Natural killer cell (primary cell): ENCODE measurements around the gene CIAO3. TPM values are rescaled to one million over a fixed set of nuclear protein-coding genes. Genes with fewer than 3 reads are reported as not detected.
A peak's percentile ranks its signal among the peaks of the same experiment; 100 is the strongest.

Experiments
- ATAC-seq, 3 donors: fragments of 150-1000 bp in 2 of 3; fragments of 200-7000 bp in 1 of 3; cut with Tn5 transposase; 1 replicate in 1 of 3; 2 replicates in 2 of 3; pipeline ENCODE4 v1.10.0; 2021; ENCODE audit warnings: mild to moderate bottlenecking in 2 of 3, moderate library complexity in 2 of 3
- DNase-seq, 2 donors: peaks; one replicate each; pipeline versions ENCODE4 v3.0.0 to v3.0.0-alpha.2; 2013 to 2021; ENCODE audit warnings: mixed read lengths in 1 of 2
- H3K27ac ChIP-seq: one replicate; pipeline ENCODE4 v1.5.1; 2013; ENCODE audit warnings: mild to moderate bottlenecking, low read length
- H3K27me3 ChIP-seq: one replicate; pipeline ENCODE4 v1.6.1; 2013; ENCODE audit warnings: low read length; ENCODE audit not compliant: control insufficient read depth, insufficient read depth
- H3K36me3 ChIP-seq: one replicate; pipeline ENCODE4 v1.6.1; 2013; ENCODE audit warnings: low read length; ENCODE audit not compliant: control insufficient read depth, insufficient read depth
- H3K4me1 ChIP-seq: one replicate; pipeline ENCODE4 v1.6.1; 2013; ENCODE audit warnings: low read length; ENCODE audit not compliant: control insufficient read depth, insufficient read depth
- H3K4me3 ChIP-seq: one replicate; pipeline ENCODE4 v1.5.1; 2013; ENCODE audit warnings: low read length
- H3K9me3 ChIP-seq: one replicate; pipeline ENCODE4 v1.6.1; 2013; ENCODE audit warnings: low read length; ENCODE audit not compliant: control insufficient read depth, insufficient read depth
- H3K27ac Mint-ChIP-seq, 2 donors: one replicate each; pipeline ENCODE4 v1.8.0; 2022; ENCODE audit warnings: mild to moderate bottlenecking in 2 of 2, mixed read lengths in 2 of 2, moderate library complexity in 1 of 2
- H3K27me3 Mint-ChIP-seq, 2 donors: one replicate each; pipeline ENCODE4 v1.8.0; 2022; ENCODE audit warnings: low read depth in 2 of 2, mixed read lengths in 2 of 2
- H3K36me3 Mint-ChIP-seq: one replicate; pipeline ENCODE4 v1.8.0; 2022; ENCODE audit warnings: mixed read lengths
- H3K4me1 Mint-ChIP-seq, 2 donors: one replicate each; pipeline ENCODE4 v1.8.0; 2022; ENCODE audit warnings: mixed read lengths in 2 of 2
- H3K4me3 Mint-ChIP-seq: one replicate; pipeline ENCODE4 v1.8.0; 2022; ENCODE audit warnings: mild to moderate bottlenecking, moderate library complexity, mixed read lengths
- H3K9me3 Mint-ChIP-seq, 2 donors: one replicate each; pipeline ENCODE4 v1.8.0; 2022; ENCODE audit warnings: mixed read lengths in 2 of 2
- WGBS: methylation state at CpG from one replicate; pipeline ENCODE4 v1.1.7; 2013; ENCODE audit warnings: missing lambda C conversion rate; ENCODE audit not compliant: insufficient coverage; 5-methylcytosine and 5-hydroxymethylcytosine counted together
- intact Hi-C: fragments of 100-400 bp; cut with micrococcal nuclease; formaldehyde crosslinking; loops from one replicate; pipeline ENCODE4 v1.14.2; 2022
- total RNA-seq, 4 donors: library from RNA; stranded (reverse); fragments of 120-200 nt in 1 of 4; gene quantifications; one replicate each; pipeline versions ENCODE4 v1.2.3 to v1.2.4, GENCODE V29; 2013 to 2022
- TF ChIP-seq, protein P1 (sequence below): fragments of 200-600 bp; IDR thresholded peaks from one replicate; pipeline ENCODE4 v1.8.0; 2022; ENCODE audit warnings: antibody characterized with exemption

CIAO3 gene
- total RNA-seq, 3 donors from 2014 or later (not counting 1 experiment from before 2014, with no cell fraction given), result 36.9 to 39.8 (median 37.5) TPM

DNA sequence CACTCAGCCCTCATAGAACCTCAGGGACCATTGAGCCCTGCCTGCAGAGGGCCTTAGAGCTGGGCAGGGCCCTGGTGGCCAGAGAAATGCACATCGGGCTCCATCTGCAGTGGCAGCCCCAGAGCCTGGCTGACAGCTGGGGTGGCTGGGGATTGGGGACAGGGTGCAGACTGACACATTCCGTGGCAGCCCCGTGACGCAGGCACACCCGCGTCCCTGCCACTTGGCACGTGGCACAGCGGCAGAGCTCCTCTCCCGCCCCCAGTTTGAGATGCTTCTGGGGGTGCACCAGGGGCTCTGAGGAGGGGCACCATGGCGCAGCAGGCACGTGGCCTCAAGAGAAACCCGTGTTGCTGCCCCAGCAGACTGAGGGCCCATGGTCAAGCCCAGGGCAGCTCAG lies 37.4 kb downstream of the CIAO3 start:
- H3K36me3 Mint-ChIP-seq, result no peaks in the 10 kb centered on the region
- no peak for DNase-seq
- H3K9me3 Mint-ChIP-seq, result no peaks in the 10 kb centered on the region
- H3K4me1 Mint-ChIP-seq, result no peaks in the 10 kb centered on the region
- Histone ChIP-seq H3K4me3 (no peak overlapping the region), H3K27me3 (peaks cover 50% of the 10 kb centered on the region), H3K4me1 (peaks cover 26% of the 10 kb centered on the region), H3K27ac (no peak overlapping the region), H3K9me3 (peaks cover 3% of the 10 kb centered on the region), H3K36me3 (no peaks in the 10 kb centered on the region)
- intact Hi-C loops, result no loop called here
- H3K4me3 Mint-ChIP-seq, result no peak overlapping the region
- ATAC-seq, result no peak
- TF ChIP-seq, protein P1, sequence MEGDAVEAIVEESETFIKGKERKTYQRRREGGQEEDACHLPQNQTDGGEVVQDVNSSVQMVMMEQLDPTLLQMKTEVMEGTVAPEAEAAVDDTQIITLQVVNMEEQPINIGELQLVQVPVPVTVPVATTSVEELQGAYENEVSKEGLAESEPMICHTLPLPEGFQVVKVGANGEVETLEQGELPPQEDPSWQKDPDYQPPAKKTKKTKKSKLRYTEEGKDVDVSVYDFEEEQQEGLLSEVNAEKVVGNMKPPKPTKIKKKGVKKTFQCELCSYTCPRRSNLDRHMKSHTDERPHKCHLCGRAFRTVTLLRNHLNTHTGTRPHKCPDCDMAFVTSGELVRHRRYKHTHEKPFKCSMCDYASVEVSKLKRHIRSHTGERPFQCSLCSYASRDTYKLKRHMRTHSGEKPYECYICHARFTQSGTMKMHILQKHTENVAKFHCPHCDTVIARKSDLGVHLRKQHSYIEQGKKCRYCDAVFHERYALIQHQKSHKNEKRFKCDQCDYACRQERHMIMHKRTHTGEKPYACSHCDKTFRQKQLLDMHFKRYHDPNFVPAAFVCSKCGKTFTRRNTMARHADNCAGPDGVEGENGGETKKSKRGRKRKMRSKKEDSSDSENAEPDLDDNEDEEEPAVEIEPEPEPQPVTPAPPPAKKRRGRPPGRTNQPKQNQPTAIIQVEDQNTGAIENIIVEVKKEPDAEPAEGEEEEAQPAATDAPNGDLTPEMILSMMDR, result no peak
- H3K27me3 Mint-ChIP-seq, result peaks cover 18 to 26% of the 10 kb centered on the region in 2 donors
- 81% methylated on average over 12 of the region's 12 CpGs for WGBS
- no peak overlapping the region for H3K27ac Mint-ChIP-seq

DNA sequence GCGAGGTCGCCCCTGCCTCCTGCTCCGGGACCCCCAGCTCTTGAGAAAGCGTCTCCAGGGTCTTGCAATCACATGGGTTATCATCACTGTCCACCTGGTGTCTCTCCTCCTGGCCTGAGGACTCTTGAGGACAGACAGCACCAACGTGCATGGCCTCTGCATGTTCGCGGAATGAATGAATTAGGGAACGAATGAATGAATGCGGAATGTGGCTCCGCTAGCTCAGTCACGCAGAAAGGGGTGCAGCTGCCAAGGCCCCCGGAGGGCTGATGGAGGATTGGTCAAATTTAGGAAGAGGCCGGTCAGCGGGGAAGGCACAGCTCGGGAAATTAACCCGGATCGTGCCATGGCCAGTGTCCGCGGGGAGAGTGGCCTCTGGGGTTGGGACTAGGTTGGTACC lies 38.5 kb downstream of the CIAO3 start:
- TF ChIP-seq, protein P1, result no peak
- Mint-ChIP-seq H3K36me3 (no peaks in the 10 kb centered on the region), H3K27me3 (peaks cover 11 to 19% of the 10 kb centered on the region in 2 donors), H3K4me3 (no peak overlapping the region), H3K9me3 (no peaks in the 10 kb centered on the region), H3K4me1 (no peaks in the 10 kb centered on the region), H3K27ac (no peak overlapping the region)
- DNase-seq (no peak), ATAC-seq (no peak)
- WGBS, result 89% methylated on average over 19 of the region's 19 CpGs
- H3K4me1 ChIP-seq, result peaks cover 26% of the 10 kb centered on the region
- no peaks in the 10 kb centered on the region for H3K36me3 ChIP-seq
- peaks cover 47% of the 10 kb centered on the region for H3K27me3 ChIP-seq
- H3K4me3 ChIP-seq, result no peak overlapping the region
- H3K9me3 ChIP-seq, result peaks cover 3% of the 10 kb centered on the region
- H3K27ac ChIP-seq, result no peak overlapping the region
- intact Hi-C loops, result no loop called here

GRCh38 chr16:700684-701584 lies 39.9 kb downstream of the CIAO3 start:
- DNase-seq (peak in 1 of 2 donors; percentile 73), ATAC-seq (peak; percentile 56 to 92 (median 78))
- Mint-ChIP-seq H3K27me3 (peaks cover 11 to 17% of the 10 kb centered on the region in 2 donors), H3K36me3 (no peaks in the 10 kb centered on the region), H3K27ac (no peak overlapping the region), H3K4me1 (peaks cover 0 to under 1% of the 10 kb centered on the region in 2 donors), H3K9me3 (no peaks in the 10 kb centered on the region), H3K4me3 (no peak overlapping the region)
- no peak overlapping the region for H3K4me3 ChIP-seq
- peaks cover 25% of the 10 kb centered on the region for H3K4me1 ChIP-seq
- no peaks in the 10 kb centered on the region for H3K36me3 ChIP-seq
- 7% methylated on average over 76 of the region's 76 CpGs for WGBS
- H3K9me3 ChIP-seq, result peaks cover 3% of the 10 kb centered on the region
- H3K27me3 ChIP-seq, result peaks cover 51% of the 10 kb centered on the region
- TF ChIP-seq, protein P1, result no peak
- no peak overlapping the region for H3K27ac ChIP-seq
- intact Hi-C loops, result no loop called here
